HepG2 (cell line): ENCODE results near the gene RNGTT. TPM values are rescaled to one million over a fixed set of nuclear protein-coding genes. Genes with fewer than 3 reads are reported as not detected.

Experiments used
- CBX5 ChIP-seq: sonication (generic); formaldehyde crosslinking; IDR thresholded peaks from 2 replicates; pipeline ENCODE4 v1.4.0; 2020; ENCODE audit warnings: missing genetic modification reagents, borderline replicate concordance
- CSRNP2 ChIP-seq: sonication (generic); formaldehyde crosslinking; conservative IDR thresholded peaks from 2 replicates; pipeline ENCODE4 v1.8.0; 2022; ENCODE audit warnings: low read depth, missing genetic modification reagents
- FOXC1 ChIP-seq: sonication (generic); formaldehyde crosslinking; IDR thresholded peaks from 2 replicates; pipeline ENCODE4 v1.8.0; 2022; ENCODE audit warnings: mild to moderate bottlenecking, missing genetic modification reagents, borderline replicate concordance
- FOXO4 ChIP-seq: sonication (generic); formaldehyde crosslinking; conservative IDR thresholded peaks from 2 replicates; pipeline ENCODE4 v1.8.1; 2023; ENCODE audit warnings: missing genetic modification reagents
- HOXA5 ChIP-seq: sonication (generic); formaldehyde crosslinking; IDR thresholded peaks from 2 replicates; pipeline ENCODE4 v1.4.0; 2020; ENCODE audit warnings: missing genetic modification reagents
- KLF12 ChIP-seq: sonication (generic); formaldehyde crosslinking; IDR thresholded peaks from 2 replicates; pipeline ENCODE4 v1.4.0; 2020; ENCODE audit warnings: missing genetic modification reagents, borderline replicate concordance
- MED13 ChIP-seq: sonication (generic); formaldehyde crosslinking; IDR thresholded peaks from 2 replicates; pipeline ENCODE4 v1.5.0; 2020; ENCODE audit warnings: missing genetic modification reagents
- ONECUT2 ChIP-seq: sonication (generic); formaldehyde crosslinking; IDR thresholded peaks from 2 replicates; pipeline ENCODE4 v1.4.0; 2020; ENCODE audit warnings: missing genetic modification reagents
- RFX3 ChIP-seq: IDR thresholded peaks from 2 replicates; pipeline ENCODE4 v1.6.1; 2016; ENCODE audit warnings: missing biosample characterization, missing genetic modification reagents
- RFXAP ChIP-seq: sonication (generic); formaldehyde crosslinking; IDR thresholded peaks from 2 replicates; pipeline ENCODE4 v1.4.0; 2020; ENCODE audit warnings: missing genetic modification reagents, borderline replicate concordance
- SP5 ChIP-seq: IDR thresholded peaks from 2 replicates; pipeline ENCODE4 v1.6.1; 2016; ENCODE audit warnings: low read depth, borderline replicate concordance
- TBP ChIP-seq: sonication (generic); formaldehyde crosslinking; IDR thresholded peaks from 2 replicates; pipeline ENCODE4 v1.5.0; 2020; ENCODE audit warnings: missing genetic modification reagents
- TOPORS ChIP-seq: sonication (generic); formaldehyde crosslinking; IDR thresholded peaks from 2 replicates; pipeline ENCODE4 v1.8.0; 2023; ENCODE audit warnings: mild to moderate bottlenecking, missing genetic modification reagents
- ZBTB46 ChIP-seq: sonication (generic); formaldehyde crosslinking; IDR thresholded peaks from 2 replicates; pipeline ENCODE4 v1.4.0; 2020; ENCODE audit warnings: mild to moderate bottlenecking, missing genetic modification reagents, borderline replicate concordance
- ZFP41 ChIP-seq: sonication (generic); formaldehyde crosslinking; IDR thresholded peaks from 2 replicates; pipeline ENCODE4 v1.4.0; 2020; ENCODE audit warnings: mild to moderate bottlenecking, missing genetic modification reagents, borderline replicate concordance
- ZKSCAN1 ChIP-seq: fragments of 150-350 bp; IDR thresholded peaks from 2 replicates; pipeline ENCODE4 v1.6.1; 2014; ENCODE audit warnings: low read length
- ZMAT3 ChIP-seq: sonication (generic); formaldehyde crosslinking; conservative IDR thresholded peaks from 2 replicates; pipeline ENCODE4 v1.7.0; 2021; ENCODE audit warnings: missing genetic modification reagents
- ZNF362 ChIP-seq: sonication (generic); formaldehyde crosslinking; IDR thresholded peaks from 2 replicates; pipeline ENCODE4 v1.4.0; 2020; ENCODE audit warnings: missing genetic modification reagents, mild to moderate bottlenecking, borderline replicate concordance
- ZNF512B ChIP-seq: sonication (generic); formaldehyde crosslinking; IDR thresholded peaks from 2 replicates; pipeline ENCODE4 v1.5.1; 2020; ENCODE audit warnings: missing genetic modification reagents, mild to moderate bottlenecking, borderline replicate concordance
- ZNF629 ChIP-seq: sonication (generic); formaldehyde crosslinking; conservative IDR thresholded peaks from 2 replicates; pipeline ENCODE4 v1.5.0; 2020; ENCODE audit warnings: missing genetic modification reagents
- ZNF670 ChIP-seq: sonication (generic); formaldehyde crosslinking; IDR thresholded peaks from 2 replicates; pipeline ENCODE4 v1.8.0; 2022; ENCODE audit warnings: mild to moderate bottlenecking, missing genetic modification reagents, borderline replicate concordance
- polyA plus RNA-seq, 8 experiments: library from polyadenylated mRNA; depleted of rRNA in 3 of 8; stranded (reverse) in 7 of 8; unstranded in 1 of 8; fragments of >200 nt; fragmentation: Illumina TruSeq in 4 of 8; extraction: Trizol in 4 of 8; gene quantifications; 2 replicates each; pipeline versions ENCODE4 v1.2.1 to v1.2.3, GENCODE V29; 2011 to 2016; ENCODE audit warnings: low read depth in 4 of 8, missing spikeins in 1 of 8, mixed read lengths in 1 of 8; ENCODE audit not compliant: insufficient read depth in 1 of 8
- total RNA-seq, 5 experiments: library from RNA; depleted of rRNA; stranded (reverse); fragments of >200 nt; fragmentation: Illumina TruSeq; extraction: Trizol; gene quantifications; 2 replicates each; pipeline ENCODE4 v1.2.3, GENCODE V29; 2016; ENCODE audit warnings: low read depth in 1 of 5

RNGTT gene
- total and polyA plus RNA-seq, 2 of the 13 experiments (the other 11 are each of a cell fraction or from before 2014, with no cell fraction given) = 6.0 to 22.6 TPM

- no peak for TF ChIP-seq ZFP41 (CRISPR knock-in tag)
- no peak for TF ChIP-seq ZBTB46
- no peak for TF ChIP-seq HOXA5 (CRISPR knock-in tag)
- TF ChIP-seq ZNF629 (CRISPR knock-in tag) = no peak
- TF ChIP-seq CSRNP2 (CRISPR knock-in tag) = no peak
- TF ChIP-seq CBX5 (CRISPR knock-in tag) = no peak
- no peak for TF ChIP-seq MED13 (CRISPR knock-in tag)
- TF ChIP-seq ZNF512B (CRISPR knock-in tag) = no peak
- no peak for TF ChIP-seq FOXO4
- 0 out of 2 replicates have a peak, but pooled peaks have one; percentile 15 for TF ChIP-seq ZNF670 (CRISPR knock-in tag)
- TF ChIP-seq SP5 (CRISPR knock-in tag) = peak; percentile 97
- TF ChIP-seq ZMAT3 = no peak
- TF ChIP-seq TOPORS (CRISPR knock-in tag) = no peak
- peak; percentile 35; the same call in 1 of the 2 replicates for TF ChIP-seq ZNF362 (CRISPR knock-in tag)
- no peak for TF ChIP-seq ZKSCAN1
- TF ChIP-seq RFXAP (CRISPR knock-in tag) = no peak
- TF ChIP-seq TBP (CRISPR knock-in tag) = no peak
- TF ChIP-seq FOXC1 (CRISPR knock-in tag) = no peak
- no peak for TF ChIP-seq KLF12 (CRISPR knock-in tag)
- TF ChIP-seq RFX3 (CRISPR knock-in tag) = no peak
- TF ChIP-seq ONECUT2 (CRISPR knock-in tag) = 0 out of 2 replicates have a peak, but pooled peaks have one; percentile 41
Observed at GRCh38 chr6:88972504-88973423, 9.3 kb upstream of the RNGTT start (continued).
